Kidney (tissue), 14 donors: ENCODE results near the gene PRKN. TPM values are rescaled to one million over a fixed set of nuclear protein-coding genes. Genes with fewer than 3 reads are reported as not detected.

Source experiments
- DNase-seq, 5 donors: peaks; one replicate each; pipeline ENCODE4 v3.0.0-alpha.2; 2013 to 2020
- FAIRE-seq: peaks from 2 replicates; lab custom pipeline; 2012; peaks lifted over from hg19 to GRCh38; lab: Jason Lieb, UNC
- H3K27ac ChIP-seq, 2 donors: one replicate each; pipeline ENCODE4 v1.7.0; 2013; ENCODE audit warnings: low read depth in 2 of 2, low read length in 2 of 2, inconsistent platforms in 1 of 2
- H3K27me3 ChIP-seq: one replicate; pipeline ENCODE4 v1.7.1; 2013; ENCODE audit warnings: low read length, inconsistent platforms; ENCODE audit not compliant: control insufficient read depth, insufficient read depth
- H3K36me3 ChIP-seq, 3 donors: one replicate each; pipeline versions ENCODE4 v1.7.0 to v1.7.1; 2013; ENCODE audit warnings: low read length in 3 of 3, control low read depth in 1 of 3, inconsistent platforms in 1 of 3; ENCODE audit not compliant: insufficient read depth in 3 of 3, control insufficient read depth in 2 of 3
- H3K4me1 ChIP-seq, 3 donors: one replicate each; pipeline versions ENCODE4 v1.7.0 to v1.7.1; 2013; ENCODE audit warnings: low read length in 3 of 3, inconsistent platforms in 1 of 3, low read depth in 1 of 3; ENCODE audit not compliant: control insufficient read depth in 2 of 3, insufficient read depth in 2 of 3
- H3K4me3 ChIP-seq, 3 donors: one replicate each; pipeline versions ENCODE4 v1.7.0 to v1.8.1; 2013; ENCODE audit warnings: low read length in 3 of 3, control low read depth in 1 of 3, inconsistent platforms in 1 of 3
- H3K9ac ChIP-seq, 3 donors: one replicate each; pipeline versions ENCODE4 v1.7.0 to v1.7.1; 2013; ENCODE audit warnings: low read length in 3 of 3, control low read depth in 1 of 3, inconsistent platforms in 1 of 3
- H3K9me3 ChIP-seq, 3 donors: one replicate each; pipeline versions ENCODE4 v1.7.0 to v1.7.1; 2013; ENCODE audit warnings: low read length in 3 of 3, control low read depth in 1 of 3, inconsistent platforms in 1 of 3; ENCODE audit not compliant: control insufficient read depth in 2 of 3, insufficient read depth in 1 of 3
- CTCF ChIP-seq: IDR thresholded peaks from 3 replicates; pipeline ENCODE4 v1.5.1; 2012; ENCODE audit warnings: mild to moderate bottlenecking, moderate library complexity, borderline replicate concordance; ENCODE audit not compliant: insufficient read depth; ENCODE audit errors: extremely low read depth
- intact Hi-C: fragments of 100-400 bp; cut with DNase I; formaldehyde crosslinking; loops from one replicate; pipeline ENCODE4 v1.11.1; 2022
- polyA plus RNA-seq: library from polyadenylated mRNA; stranded (reverse); fragments of 350-450 nt; fragmentation: Illumina TruSeq; extraction: RNeasy Lipid Tissue Mini Kit (QIAGEN cat#74804); gene quantifications from one replicate; pipeline ENCODE4 v1.2.3, GENCODE V29; 2014; ENCODE audit warnings: low read depth, low replicate concordance; ENCODE audit not compliant: insufficient read depth
- total RNA-seq: library from RNA; stranded (reverse); fragmentation: NEBNext Ultra II Directional; extraction: Animal tissue kit (Norgen Biotek cat#: 25700); gene quantifications from one replicate; pipeline ENCODE4 v1.2.1, GENCODE V29; 2021
- donor health status: control.
- donor health status: control.
- donor health status: control.
- donor health status: control.
- donor health status: control.
- donor health status: DM: yes; HTN: yes; CAD: no.
- donor health status: Normal renal cell carcinoma (clear cell type).

The PRKN gene
- total and polyA plus RNA-seq, 2 donors from 2014 or later: 8.6 to 10.4 TPM

DNA sequence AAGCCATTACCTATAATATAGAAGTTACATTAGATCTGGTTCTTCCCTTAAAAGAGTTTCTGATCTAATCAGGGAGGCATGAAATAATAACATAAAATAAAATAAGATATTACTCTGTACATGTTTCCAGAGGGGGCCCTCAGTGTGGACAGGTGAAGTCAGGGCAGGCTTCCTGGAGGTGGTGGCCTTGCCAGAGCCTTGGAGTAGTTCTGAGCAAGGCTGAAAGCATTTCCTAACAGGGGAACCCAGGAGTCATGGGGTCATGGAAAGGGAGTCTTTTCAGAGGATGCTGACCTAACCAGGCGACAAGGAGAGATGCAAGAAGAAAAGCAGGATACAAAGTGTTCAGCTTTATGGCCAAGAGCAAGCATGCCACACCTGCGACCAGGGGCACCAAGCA, 982.4 kb downstream of the PRKN start:
- Histone ChIP-seq H3K9ac (no peak overlapping the region), H3K36me3 (no peaks in the 10 kb centered on the region), H3K4me3 (no peak overlapping the region), H3K27ac (no peak overlapping the region), H3K27me3 (no peaks in the 10 kb centered on the region), H3K9me3 (no peaks in the 10 kb centered on the region), H3K4me1 (no peaks in the 10 kb centered on the region)
- DNase-seq (no peak), FAIRE-seq (no peak)
- no peak for TF ChIP-seq CTCF
- intact Hi-C loops: no loop called here

- no peaks in the 10 kb centered on the region for H3K36me3 ChIP-seq
- H3K27me3 ChIP-seq: no peaks in the 10 kb centered on the region
- no peaks in the 10 kb centered on the region for H3K4me1 ChIP-seq
- no peak overlapping the region for H3K4me3 ChIP-seq
- DNase-seq (no peak), FAIRE-seq (no peak)
- H3K9ac ChIP-seq: no peak overlapping the region
- TF ChIP-seq CTCF: no peak
- H3K9me3 ChIP-seq: no peaks in the 10 kb centered on the region
- intact Hi-C loops: no loop called here
- no peak overlapping the region for H3K27ac ChIP-seq
These were observed 983.1 kb downstream of the PRKN start for GRCh38 chr6:161744211-161745067.

GRCh38 chr6:161743509-161744178, 983.9 kb downstream of the PRKN start:
- Histone ChIP-seq H3K9ac (no peak overlapping the region), H3K9me3 (no peaks in the 10 kb centered on the region), H3K4me1 (no peaks in the 10 kb centered on the region), H3K4me3 (no peak overlapping the region), H3K36me3 (no peaks in the 10 kb centered on the region), H3K27ac (no peak overlapping the region), H3K27me3 (no peaks in the 10 kb centered on the region)
- FAIRE-seq (no peak), DNase-seq (no peak)
- intact Hi-C loops: no loop called here
- no peak for TF ChIP-seq CTCF
